ENCODE data around the gene SLC35G6. TPM values are rescaled to one million over a fixed set of nuclear protein-coding genes. Genes with fewer than 3 reads are reported as not detected.

The SLC35G6 gene
- total and polyA plus RNA-seq, 9 donors, result not detected

DNA sequence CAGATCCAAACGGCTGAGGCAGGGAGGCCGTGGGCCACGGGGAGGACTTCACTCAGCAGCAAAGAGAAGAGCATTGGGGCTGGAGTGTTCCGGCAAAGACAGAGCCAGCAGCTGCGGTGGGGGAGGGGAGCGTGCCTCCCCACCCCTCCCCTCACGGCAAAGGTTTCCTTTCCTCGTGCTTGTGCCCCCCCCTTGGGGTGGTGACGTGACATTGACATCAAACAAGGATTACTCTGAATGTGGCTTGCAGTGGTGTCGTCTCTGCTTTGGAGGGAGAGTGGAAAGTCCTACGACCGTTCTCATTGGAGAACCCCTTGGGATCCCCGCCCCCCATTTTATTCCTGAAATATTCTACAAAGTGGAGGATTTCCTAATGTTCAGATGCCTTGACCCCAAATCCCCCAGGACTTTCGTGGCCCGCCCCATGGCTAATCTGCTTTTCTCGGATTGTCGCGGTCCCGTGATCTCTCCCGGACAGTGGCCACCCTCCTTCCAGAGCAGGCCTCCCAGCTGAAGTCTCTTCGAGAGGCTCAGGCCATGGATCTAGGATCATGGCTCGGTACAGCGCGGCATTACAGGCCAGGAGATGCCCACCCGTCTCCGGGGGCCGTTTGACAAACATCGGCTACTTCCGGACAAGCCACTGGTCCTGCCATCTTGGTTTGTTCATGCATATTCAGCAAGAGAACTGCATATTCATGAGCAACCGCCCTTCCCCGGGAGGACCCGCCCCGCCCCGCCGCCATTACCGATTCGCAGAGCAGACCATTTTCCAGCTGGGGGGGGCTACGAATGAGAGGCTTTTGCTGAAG, 2.2 kb downstream of the SLC35G6 start:
- Histone ChIP-seq H3K36me3 (no peaks in the 10 kb centered on the region), H3K4me1 (ENCODE audit: insufficient read depth) (peaks cover 11% of the 10 kb centered on the region), H3K9me3 (no peaks in the 10 kb centered on the region), H3K4me3 (peak overlapping the region; percentile 67), H3K27me3 (no peaks in the 10 kb centered on the region), H3K27ac (peak overlapping the region; percentile 90 to 98)
- intact Hi-C loops (cut with DNase I), result loop anchor here in 2 of 4 donors (2.0 to 10.0 kb wide), 2 partner anchors 131 to 201 kb away; partner anchors contain the start of genes KCTD11 (in 1 of the 2), TP53 (in 1 of the 2) and WRAP53 (in 1 of the 2)
- DNase-seq, result peak; percentile 94 to 96 (median 95)
- WGBS, 3 donors, result 0% methylated on average over 38 of the region's 38 CpGs
- peak; percentile 60 for TF ChIP-seq POLR2A (IDR thresholded peaks at IDR 0.05)
- TF ChIP-seq EP300 (IDR thresholded peaks at IDR 0.05), result peak; percentile 77
- TF ChIP-seq, protein P1, sequence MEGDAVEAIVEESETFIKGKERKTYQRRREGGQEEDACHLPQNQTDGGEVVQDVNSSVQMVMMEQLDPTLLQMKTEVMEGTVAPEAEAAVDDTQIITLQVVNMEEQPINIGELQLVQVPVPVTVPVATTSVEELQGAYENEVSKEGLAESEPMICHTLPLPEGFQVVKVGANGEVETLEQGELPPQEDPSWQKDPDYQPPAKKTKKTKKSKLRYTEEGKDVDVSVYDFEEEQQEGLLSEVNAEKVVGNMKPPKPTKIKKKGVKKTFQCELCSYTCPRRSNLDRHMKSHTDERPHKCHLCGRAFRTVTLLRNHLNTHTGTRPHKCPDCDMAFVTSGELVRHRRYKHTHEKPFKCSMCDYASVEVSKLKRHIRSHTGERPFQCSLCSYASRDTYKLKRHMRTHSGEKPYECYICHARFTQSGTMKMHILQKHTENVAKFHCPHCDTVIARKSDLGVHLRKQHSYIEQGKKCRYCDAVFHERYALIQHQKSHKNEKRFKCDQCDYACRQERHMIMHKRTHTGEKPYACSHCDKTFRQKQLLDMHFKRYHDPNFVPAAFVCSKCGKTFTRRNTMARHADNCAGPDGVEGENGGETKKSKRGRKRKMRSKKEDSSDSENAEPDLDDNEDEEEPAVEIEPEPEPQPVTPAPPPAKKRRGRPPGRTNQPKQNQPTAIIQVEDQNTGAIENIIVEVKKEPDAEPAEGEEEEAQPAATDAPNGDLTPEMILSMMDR (IDR thresholded peaks at IDR 0.05), result no peak

- H3K36me3 ChIP-seq, result no peaks in the 10 kb centered on the region
- H3K4me1 ChIP-seq (ENCODE audit: insufficient read depth), result peaks cover 12% of the 10 kb centered on the region
- H3K9me3 ChIP-seq, result no peaks in the 10 kb centered on the region
- TF ChIP-seq EP300 (IDR thresholded peaks at IDR 0.05) (peak; percentile 73), POLR2A (IDR thresholded peaks at IDR 0.05) (peak; percentile 100)
- TF ChIP-seq, protein P1 (IDR thresholded peaks at IDR 0.05), result peak in 2 of 3 donors; percentile 27 to 43
- 0 to 1% (median 0%) methylated on average over 64 of the region's 64 CpGs for WGBS, 3 donors
- no peaks in the 10 kb centered on the region for H3K27me3 ChIP-seq
- peak within 1 kb of the TSS; percentile 90 to 98 for H3K27ac ChIP-seq
- peak; percentile 99 for DNase-seq
- intact Hi-C loops (cut with DNase I), result loop anchor here in 2 of 4 donors (2.0 to 10.0 kb wide), 2 partner anchors 131 to 201 kb away; partner anchors contain the start of genes KCTD11 (in 1 of the 2), TP53 (in 1 of the 2) and WRAP53 (in 1 of the 2)
- H3K4me3 ChIP-seq, result peak within 1 kb of the TSS; percentile 67
These were observed 3.0 kb downstream of the SLC35G6 start, which contains the start of gene POLR2A for GRCh38 chr17:7484067-7484918. Gene POLR2A, plus strand, starts transcription at chr17:7484366.

- Histone ChIP-seq H3K4me1 (ENCODE audit: insufficient read depth) (peaks cover 14% of the 10 kb centered on the region), H3K27me3 (no peaks in the 10 kb centered on the region), H3K4me3 (peak overlapping the region; percentile 67), H3K36me3 (no peaks in the 10 kb centered on the region), H3K9me3 (no peaks in the 10 kb centered on the region), H3K27ac (peak overlapping the region in 1 of 2 donors; percentile 29)
- WGBS, 3 donors, result 0 to 1% (median 1%) methylated on average over 19 of the region's 19 CpGs
- intact Hi-C loops (cut with DNase I), result loop anchor here in 2 of 4 donors (2.0 to 10.0 kb wide), 2 partner anchors 132 to 200 kb away; partner anchors contain the start of genes KCTD11 (in 1 of the 2), TP53 (in 1 of the 2) and WRAP53 (in 1 of the 2)
- TF ChIP-seq POLR2A (IDR thresholded peaks at IDR 0.05) (no peak), EP300 (IDR thresholded peaks at IDR 0.05) (no peak)
- TF ChIP-seq, protein P1 (IDR thresholded peaks at IDR 0.05), result no peak
- no peak for DNase-seq
These were observed 3.7 kb downstream of the SLC35G6 start for GRCh38 chr17:7484919-7485377.

DNA sequence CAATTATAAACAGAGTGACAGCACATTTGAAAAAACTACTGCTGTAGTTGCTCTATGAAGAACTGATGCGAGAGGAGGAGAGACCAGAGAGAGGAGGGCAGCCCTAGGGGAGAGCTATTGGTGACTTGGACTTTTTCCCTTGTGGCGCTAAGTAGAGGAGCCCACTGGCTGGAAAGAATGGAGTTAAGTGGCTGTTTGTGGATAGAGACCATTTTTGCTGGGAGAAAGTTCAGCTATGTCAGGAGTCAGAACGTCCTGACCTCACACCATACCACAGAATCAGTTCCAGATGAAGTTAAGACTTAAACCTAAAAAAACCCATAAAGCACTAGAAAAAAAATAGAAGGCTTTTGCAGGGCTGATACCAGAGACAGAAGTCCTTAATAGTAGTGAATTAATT, 4.9 kb downstream of the SLC35G6 start:
- Histone ChIP-seq H3K4me3 (peak overlapping the region; percentile 67), H3K9me3 (no peaks in the 10 kb centered on the region), H3K27me3 (no peaks in the 10 kb centered on the region), H3K27ac (no peak overlapping the region), H3K36me3 (no peaks in the 10 kb centered on the region), H3K4me1 (ENCODE audit: insufficient read depth) (peaks cover 16% of the 10 kb centered on the region)
- TF ChIP-seq POLR2A (IDR thresholded peaks at IDR 0.05) (no peak), EP300 (IDR thresholded peaks at IDR 0.05) (no peak)
- TF ChIP-seq, protein P1 (IDR thresholded peaks at IDR 0.05), result no peak
- 5 to 14% (median 6%) methylated on average over 3 of the region's 3 CpGs for WGBS, 3 donors
- intact Hi-C loops (cut with DNase I), result loop anchor here in 1 of 4 donors (10.0 kb wide), 1 partner anchor 199 kb away; the partner anchor contains the start of genes TP53 and WRAP53
- no peak for DNase-seq

Measured in ovary (tissue), 9 donors.